ENCODE results near the gene ZC2HC1B.
"Not testable (repeated sequence)": the region's sequence is repeated elsewhere in the genome, so short reads cannot be mapped to it uniquely, and the experiment has no call there.

Gene ZC2HC1B

GRCh38 chr6:143871202-143871730 is 7.0 kb downstream of the ZC2HC1B start:
- DNase-seq, result not testable (repeated sequence)

GRCh38 chr6:143872201-143872600 is 7.9 kb downstream of the ZC2HC1B start:
- DNase-seq, result no peak

DNA sequence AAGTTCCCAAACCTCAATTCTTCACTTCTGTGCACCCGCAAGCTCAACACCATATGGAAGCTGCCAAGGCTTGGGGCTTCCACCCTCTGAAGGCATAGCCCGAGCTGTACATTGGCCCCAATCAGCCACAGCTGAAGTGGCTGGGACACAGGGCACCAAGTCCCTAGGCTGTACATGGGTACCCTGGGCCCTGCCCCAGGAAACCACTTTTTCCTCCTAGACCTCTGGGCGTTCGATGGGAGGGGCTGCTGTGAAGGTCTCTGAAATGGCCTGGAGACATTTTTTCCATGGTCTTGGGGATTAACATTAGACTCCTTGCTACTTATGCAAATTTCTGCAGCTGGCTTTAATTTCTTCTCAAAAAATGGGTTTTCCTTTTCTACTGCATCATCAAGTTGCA is 9.3 kb downstream of the ZC2HC1B start:
- DNase-seq, result not testable (repeated sequence)

DNA sequence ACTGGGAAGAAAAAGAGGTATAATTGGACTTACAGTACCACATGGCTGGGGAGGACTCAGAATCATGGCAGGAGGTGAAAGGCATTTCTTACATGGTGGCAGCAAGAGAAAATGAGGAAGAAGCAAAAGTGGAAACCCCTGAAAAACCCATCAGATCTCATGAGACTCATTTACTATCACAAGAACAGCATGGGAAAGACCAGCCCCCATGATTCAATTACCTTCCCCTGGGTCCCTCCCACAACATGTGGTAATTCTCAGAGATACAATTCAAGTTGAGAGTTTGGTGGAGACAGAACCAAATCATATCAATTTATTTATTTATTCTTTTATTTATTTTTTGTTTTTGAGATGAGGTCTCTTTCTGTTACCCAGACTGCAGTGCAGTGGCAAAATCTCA is 10.2 kb downstream of the ZC2HC1B start:
- not testable (repeated sequence) for DNase-seq

DNA sequence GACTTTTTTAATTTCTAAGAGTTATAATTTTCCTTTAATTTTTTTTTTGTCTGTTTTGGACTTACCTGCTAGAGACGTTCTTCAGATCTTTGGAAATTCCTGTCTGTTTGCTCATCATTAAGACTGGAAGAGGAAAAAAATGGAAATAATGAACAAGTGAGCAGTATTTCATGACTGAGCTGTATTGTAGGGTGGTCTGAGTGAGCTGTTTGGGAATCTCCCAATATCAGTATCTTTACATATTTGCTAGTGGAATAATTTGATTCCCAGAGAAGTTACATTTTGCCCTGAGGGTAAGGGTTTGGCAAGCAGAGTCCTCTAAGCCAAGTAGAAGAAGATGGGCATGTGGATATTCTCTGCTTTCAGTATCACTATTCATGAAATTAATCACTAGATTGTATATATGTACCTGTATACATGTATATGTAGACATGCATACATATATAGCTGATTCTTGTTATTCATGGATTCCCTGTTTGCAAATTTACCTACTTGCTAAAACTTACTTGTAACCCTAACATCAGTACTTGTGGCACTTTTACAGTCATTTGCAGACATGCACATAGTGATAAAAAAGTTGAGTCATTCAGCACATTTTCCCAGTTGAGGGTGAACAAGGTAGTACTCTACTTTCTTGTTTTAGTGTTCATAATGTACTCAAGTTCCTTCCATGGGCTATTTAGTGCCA is 13.5 kb downstream of the ZC2HC1B start:
- no peak for DNase-seq

DNA sequence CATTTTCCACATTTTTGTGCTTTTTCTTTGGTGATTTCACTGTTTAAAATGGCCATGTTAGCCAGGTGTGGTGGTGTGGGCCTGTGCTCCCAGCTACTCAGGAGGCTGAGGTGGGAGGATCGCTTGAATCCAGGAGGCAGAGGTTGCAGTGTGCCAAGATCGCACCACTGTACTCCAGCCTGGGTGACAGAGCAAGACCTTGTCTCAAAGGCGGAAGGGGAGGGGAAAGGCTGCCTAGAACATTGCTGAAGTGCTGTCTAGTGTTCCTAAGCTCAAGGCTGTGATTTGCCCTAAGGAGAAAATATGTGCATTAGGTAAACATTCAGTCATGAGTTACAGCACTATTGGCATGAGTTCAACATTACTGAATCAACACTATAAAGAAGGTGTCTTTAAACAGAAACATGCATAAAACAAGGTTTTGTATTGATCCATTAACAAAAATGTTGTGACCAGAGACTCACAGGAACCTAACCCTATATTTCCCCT is 14.0 kb downstream of the ZC2HC1B start:
- DNase-seq, result no peak

GRCh38 chr6:143880412-143880811 is 16.1 kb downstream of the ZC2HC1B start:
- DNase-seq, result no peak

GRCh38 chr6:143882401-143882930 is 18.2 kb downstream of the ZC2HC1B start:
- no peak for DNase-seq

DNA sequence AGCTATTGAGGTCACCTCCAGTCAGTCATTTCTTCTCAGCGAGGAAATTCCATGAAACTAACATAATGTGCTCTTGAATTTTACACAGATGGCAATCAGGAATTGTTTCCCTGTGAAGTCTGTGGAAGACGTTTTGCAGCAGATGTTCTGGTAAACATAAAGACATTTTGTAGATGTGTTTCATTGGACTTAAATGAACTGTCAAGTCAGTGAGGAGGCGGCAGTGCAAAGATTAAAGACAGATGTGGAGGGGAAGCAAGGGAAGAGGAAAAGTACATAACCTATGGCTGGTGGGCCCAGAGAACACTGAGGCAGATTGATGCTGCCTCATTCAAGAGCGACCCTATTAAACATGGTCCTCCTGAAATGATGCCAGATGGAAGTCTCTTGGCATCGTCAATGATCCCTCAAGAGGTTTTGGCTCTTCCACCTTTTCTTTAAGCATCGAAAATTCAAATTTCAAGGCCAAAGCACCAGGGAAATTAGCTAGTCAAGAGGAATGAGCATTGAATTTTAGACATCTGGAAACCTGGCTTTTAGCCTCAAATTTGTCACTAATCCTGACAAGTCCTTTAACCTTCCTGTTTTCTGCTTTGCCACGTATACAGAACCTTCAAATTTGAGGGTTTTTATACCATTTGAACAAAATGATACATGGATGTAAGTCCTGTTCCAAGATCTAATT is 20.1 kb downstream of the ZC2HC1B start:
- no peak for DNase-seq

- DNase-seq, result no peak
These were observed 20.8 kb downstream of the ZC2HC1B start for GRCh38 chr6:143885116-143885515.

- DNase-seq, result no peak
These were observed 30.4 kb downstream of the ZC2HC1B start for GRCh38 chr6:143894655-143895054.

- no peak for DNase-seq
These were observed 32.0 kb downstream of the ZC2HC1B start for GRCh38 chr6:143896126-143896860.

DNA sequence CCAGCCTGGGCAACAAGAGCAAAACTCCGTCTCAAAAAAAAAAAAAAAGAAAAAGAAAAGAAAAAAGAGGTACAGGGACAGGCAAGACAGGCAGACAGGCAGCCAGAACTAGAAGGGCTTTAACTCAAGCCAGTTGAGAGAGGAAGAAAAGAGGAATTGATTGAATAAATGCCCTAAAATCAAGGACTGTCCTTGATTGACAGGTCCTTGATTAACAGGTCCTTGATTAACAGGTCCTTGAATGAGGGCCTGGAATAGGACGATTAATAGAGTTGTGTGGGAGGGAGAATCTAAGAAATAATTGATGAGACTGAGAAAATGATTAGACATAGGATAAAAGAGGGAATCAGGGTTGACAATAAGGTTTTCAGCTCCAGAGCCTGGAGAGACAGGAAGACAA is 36.1 kb downstream of the ZC2HC1B start:
- DNase-seq, result no peak

- no peak for DNase-seq
These were observed 37.8 kb downstream of the ZC2HC1B start for GRCh38 chr6:143901885-143902750.

DNA sequence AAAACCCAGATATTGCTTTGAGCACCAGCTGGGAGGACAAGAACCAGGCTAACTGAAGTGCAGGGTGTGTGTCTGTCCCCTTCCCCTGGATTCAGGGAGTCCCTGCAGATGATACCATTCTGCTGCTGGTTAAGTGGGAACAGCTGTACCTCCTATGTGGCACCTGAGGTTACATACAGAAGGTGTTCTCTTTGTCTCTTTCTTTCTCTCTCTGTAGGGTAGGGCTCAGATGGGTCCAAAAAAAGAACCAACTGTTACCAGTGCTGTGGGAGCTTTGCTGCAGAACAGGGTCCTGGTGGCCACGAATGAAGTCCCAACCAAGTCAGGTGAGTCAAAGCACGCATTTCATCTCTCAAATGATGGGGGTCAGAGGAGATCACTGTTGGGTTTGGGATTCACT is 38.6 kb downstream of the ZC2HC1B start:
- DNase-seq, result no peak

GRCh38 chr6:143911028-143911427 is 46.8 kb downstream of the ZC2HC1B start:
- no peak for DNase-seq

- no peak for DNase-seq
These were observed 48.4 kb downstream of the ZC2HC1B start for GRCh38 chr6:143912671-143913070.

DNA sequence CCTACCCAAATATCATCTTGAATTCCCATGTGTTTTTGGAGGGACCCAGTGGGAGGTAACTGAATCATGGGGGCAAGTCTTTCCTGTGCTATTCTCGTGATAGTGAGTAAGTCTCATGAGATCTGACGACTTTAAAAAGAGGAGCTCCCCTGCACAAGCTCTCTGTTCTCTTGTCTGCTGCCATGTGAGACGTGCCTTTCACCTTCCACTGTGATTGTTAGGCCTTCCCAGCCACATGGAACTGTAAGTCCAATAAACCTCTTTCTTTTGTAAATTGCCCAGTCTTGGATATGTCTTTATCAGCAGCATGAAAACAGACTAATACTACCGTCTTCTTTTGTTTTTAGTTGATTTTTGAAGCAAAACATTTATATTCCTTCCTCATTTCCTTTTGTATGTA is 52.8 kb downstream of the ZC2HC1B start:
- DNase-seq, result not testable (repeated sequence)

DNA sequence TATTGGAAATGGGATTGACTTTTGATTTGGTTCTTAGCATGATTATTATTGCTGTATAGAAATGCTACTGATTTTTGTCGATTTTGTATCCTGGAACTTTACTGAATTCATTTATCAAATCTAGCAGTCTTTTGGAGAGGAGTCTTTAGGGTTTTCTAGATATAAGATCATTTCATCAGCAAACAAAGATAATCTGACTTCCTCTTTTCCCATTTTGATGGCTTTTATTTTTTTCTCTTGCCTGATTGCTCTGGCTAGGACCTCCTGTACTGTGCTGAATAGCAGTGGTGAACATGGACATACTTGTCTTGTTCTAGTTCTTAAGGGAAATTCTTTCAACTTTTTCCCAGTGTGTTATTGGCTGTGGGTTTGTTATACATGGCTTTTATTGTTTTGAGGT is 64.6 kb downstream of the ZC2HC1B start:
- no peak for DNase-seq

GRCh38 chr6:143929975-143930374 is 65.7 kb downstream of the ZC2HC1B start:
- DNase-seq, result no peak

- no peak for DNase-seq
These were observed 70.1 kb downstream of the ZC2HC1B start for GRCh38 chr6:143934331-143934730.

- no peak for DNase-seq
These were observed 70.6 kb downstream of the ZC2HC1B start for GRCh38 chr6:143934867-143935266.

All from NCI-H146 (cell line).